T-helper 1 cell (primary cell): ENCODE results near the gene KCNIP4.
"Not testable (repeated sequence)": the region's sequence is repeated elsewhere in the genome, so short reads cannot be mapped to it uniquely, and the experiment has no call there.

Source experiments
- DNase-seq, 5 donors: peaks; one replicate each; pipeline ENCODE4 v3.0.0-alpha.2; 2012 to 2020

Gene KCNIP4

DNA sequence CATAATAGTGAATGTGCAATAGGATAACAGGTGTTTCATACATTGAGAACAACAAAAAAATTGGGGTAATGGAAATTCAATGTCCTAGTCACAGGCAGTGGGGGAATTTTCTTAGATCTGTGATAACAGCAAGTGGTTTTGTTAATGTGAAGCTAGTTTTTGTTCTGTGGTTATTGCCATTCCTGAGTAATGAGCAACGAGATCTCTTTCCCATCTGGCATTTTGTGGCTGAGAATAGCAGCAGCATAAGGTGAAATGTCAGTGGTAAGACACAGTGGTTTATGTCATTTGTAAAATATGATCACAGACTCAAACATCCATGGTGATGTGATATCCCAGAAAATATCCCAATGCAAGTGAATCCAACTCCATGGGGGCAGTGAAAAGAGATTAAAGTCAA, 497.5 kb downstream of the KCNIP4 start:
- DNase-seq: no peak

DNA sequence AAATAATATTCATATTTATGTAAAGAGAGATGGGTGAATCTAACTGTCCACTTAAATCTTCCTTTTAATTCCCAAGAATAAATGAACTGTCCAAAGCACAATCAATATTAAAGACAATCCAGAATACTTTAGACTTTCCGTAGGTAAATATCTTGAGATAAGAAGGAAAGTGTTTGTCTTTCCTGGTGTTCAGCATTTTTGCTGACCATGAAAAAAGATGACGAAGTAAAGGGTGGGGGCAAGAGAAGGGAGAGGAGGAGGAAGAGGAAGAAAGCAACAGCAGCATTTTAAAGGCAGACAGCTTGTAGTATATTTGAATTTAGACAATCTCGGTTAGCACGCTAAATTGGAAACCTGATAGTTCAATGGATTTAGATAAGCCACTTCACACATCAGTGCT, 498.2 kb downstream of the KCNIP4 start:
- no peak for DNase-seq

- no peak for DNase-seq
Measured at GRCh38 chr4:21447301-21448054, 501.1 kb downstream of the KCNIP4 start.

- no peak for DNase-seq
Measured at GRCh38 chr4:21420166-21420565, 528.4 kb downstream of the KCNIP4 start.

- no peak for DNase-seq
Measured at GRCh38 chr4:21415728-21416127, 532.8 kb downstream of the KCNIP4 start.

- no peak for DNase-seq
Measured at GRCh38 chr4:21413807-21414370, 534.7 kb downstream of the KCNIP4 start.

- no peak for DNase-seq
Measured at GRCh38 chr4:21411086-21411485, 537.5 kb downstream of the KCNIP4 start.

GRCh38 chr4:21410372-21410771, 538.2 kb downstream of the KCNIP4 start:
- no peak for DNase-seq

GRCh38 chr4:21387683-21388082, 560.9 kb downstream of the KCNIP4 start:
- DNase-seq: no peak

- no peak for DNase-seq
Measured at GRCh38 chr4:21386166-21386780, 562.3 kb downstream of the KCNIP4 start.

DNA sequence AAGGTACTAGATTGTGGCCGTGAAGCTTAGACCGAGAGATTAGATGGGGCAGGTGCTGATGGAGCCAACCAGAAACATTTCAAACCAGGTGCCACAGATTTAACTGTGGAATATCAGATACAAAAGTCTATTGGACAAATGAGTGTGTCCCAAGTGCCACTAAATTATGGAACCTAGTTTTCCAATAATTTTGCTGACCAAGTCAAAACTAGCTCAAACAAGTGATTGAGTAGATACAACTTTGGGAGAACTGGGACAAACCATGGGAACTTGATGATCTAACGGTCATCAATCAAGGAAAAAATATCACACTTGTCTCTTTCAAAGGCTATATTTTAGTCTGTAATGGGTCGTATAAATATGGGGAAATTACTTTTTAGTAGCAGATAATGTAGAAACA, 562.9 kb downstream of the KCNIP4 start:
- no peak for DNase-seq

GRCh38 chr4:21384609-21385008, 564.0 kb downstream of the KCNIP4 start:
- DNase-seq: no peak

DNA sequence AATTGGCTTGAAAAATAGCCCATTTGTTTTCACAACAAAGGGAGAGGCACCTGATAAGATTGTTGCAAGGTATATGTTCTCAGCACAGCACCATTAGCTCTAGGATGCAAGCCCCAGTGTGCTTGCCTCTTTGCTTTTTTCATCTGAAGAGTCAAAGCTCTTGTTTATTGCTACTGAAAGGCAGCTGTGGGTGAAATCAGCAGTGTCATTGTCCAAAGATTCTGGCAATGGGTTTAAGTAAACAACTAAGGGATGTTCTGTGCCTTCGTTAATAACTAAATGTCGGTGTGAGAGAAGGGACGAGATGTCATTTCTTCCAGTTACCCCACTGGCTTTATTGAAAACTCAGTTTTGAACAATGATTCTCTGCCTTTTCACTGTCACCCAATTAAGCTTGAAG, 567.7 kb downstream of the KCNIP4 start:
- DNase-seq: no peak

DNA sequence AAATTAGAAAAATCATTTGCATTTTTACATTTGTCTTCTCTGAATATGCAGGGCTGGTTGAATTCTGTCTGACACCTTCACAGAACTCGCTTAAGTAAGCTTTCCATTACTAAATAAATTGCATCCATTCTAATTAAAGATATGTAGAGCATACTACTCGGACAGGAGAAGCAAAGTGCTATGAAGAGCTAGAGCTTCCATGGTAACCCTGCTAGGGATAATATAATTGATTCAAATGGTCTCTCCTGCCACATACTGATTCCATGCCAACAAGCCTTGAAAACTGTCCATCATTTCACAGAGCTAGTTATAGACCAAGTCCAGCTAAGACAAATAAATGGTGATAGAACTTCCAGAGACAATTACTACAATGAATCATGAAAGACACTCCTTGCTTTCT, 571.5 kb downstream of the KCNIP4 start:
- no peak for DNase-seq

GRCh38 chr4:21376176-21376575, 572.4 kb downstream of the KCNIP4 start:
- no peak for DNase-seq

- no peak for DNase-seq
Measured at GRCh38 chr4:21374641-21375368, 573.8 kb downstream of the KCNIP4 start.

DNA sequence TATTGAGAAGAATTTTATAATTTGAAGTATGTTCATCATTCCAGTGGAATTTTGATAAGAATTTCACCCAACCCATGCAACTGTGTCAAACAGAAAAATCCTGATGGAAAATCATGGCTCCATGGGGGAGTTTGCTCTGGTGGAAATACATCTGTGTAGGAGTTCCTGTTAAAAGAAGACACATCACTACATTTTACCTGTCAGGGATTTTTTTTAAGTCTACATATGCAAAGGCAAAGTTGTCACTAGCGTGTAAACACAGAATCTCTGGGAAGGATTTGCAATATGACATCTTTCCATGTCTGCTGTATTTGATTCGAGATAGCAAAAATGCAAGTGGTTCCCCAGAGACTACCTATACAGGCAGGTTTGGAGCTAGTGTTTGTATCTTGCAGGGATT, 581.0 kb downstream of the KCNIP4 start:
- no peak for DNase-seq

- DNase-seq: no peak
Measured at GRCh38 chr4:21366840-21367239, 581.7 kb downstream of the KCNIP4 start.

DNA sequence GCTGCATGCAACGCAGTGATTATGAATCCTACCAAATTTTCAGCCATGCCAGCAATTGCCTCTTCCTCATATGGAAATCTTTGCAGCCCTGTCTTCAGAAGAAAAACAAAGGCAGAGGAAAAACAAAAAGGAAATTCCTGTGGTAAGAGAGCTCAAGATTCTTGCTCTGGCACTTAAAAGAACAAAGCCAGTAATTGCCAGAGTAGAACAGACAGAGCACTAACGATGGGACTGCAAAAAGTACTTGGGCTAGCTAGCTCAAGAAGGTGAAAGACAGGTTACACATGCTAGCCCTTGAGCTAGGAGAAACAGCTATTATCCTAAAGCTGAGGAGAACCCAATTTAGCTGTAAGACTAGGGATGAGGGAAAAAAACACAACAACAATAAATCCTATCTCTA, 582.3 kb downstream of the KCNIP4 start:
- no peak for DNase-seq

DNA sequence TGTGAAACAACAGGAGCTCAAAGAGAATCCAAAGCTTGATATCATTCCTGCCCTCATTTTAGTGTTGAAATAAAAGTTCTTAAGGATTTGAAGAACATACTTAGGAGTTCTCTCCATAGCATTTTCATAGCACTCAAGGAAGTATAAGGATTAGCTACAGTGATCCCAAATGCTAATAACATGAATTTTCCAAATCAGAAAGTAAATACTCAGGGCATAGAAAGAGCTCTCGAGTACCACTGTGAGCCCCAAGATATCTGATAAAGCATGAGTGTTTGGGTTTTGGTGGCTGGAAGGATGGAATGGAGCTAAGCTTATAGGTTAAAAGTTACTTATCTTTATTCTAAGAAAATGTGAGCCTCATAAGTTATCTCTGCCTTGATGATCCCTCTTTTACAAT, 584.9 kb downstream of the KCNIP4 start:
- no peak for DNase-seq

DNA sequence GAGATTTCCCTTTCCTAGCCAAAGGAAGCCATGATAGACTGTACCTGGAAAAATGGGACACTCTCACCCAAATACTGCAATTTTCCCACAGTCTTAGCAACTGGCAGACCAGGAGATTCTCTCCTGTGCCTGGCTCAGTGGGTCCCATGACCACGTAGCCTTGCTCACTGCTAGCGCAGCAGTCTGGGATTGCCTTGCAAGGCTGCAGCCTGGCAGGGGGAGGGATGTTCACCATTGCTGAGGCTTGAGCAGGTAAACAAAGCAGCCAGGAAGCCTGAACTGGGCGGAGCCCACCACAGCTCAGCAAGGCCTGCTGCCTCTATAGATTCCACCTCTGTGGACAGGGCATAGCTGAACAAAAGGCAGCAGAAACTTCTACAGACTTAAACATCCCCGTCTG, 596.2 kb downstream of the KCNIP4 start:
- not testable (repeated sequence) for DNase-seq

- no peak for DNase-seq
Measured at GRCh38 chr4:21347142-21347541, 601.4 kb downstream of the KCNIP4 start.

DNA sequence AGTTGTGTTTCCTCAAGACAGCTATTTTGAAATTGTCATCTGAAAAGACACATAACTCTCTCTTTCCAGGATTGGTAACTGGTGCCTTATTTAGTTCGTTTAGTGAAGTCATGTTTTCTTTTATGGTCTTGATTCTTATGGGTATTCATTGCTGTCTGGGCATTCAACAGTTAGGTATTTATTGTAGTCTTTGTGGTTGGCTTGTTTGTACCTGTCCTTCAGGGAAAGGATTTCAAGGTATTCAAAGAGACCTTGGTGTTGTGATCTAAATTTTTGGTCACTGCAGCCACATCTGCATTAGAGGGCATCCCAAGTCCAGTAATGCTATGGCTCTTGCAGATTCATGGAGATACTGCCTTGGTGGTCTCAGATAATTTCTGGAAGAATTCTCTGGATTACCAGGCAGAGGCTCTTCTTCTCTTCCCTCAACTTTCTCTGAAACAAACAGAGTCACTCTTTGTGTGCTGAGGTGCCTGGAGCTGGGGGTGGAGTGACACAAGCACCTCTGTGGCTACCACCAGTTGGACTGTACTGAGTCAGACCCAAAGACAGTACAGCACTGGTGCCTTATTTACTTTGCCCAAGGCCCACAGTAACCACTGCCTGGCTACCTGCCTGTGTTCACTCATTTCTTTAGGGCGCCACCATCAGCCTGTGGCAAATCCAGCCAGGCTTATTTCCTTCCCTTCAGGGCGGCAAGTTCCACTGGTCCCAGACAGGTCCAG, 620.4 kb downstream of the KCNIP4 start:
- DNase-seq: no peak
